ENCODE measurements around the gene PRSS21.

PRSS21 gene

GRCh38 chr16:2829501-2830354, 12.7 kb downstream of the PRSS21 start, which contains the start of gene ZG16B:
Gene ZG16B, plus strand, starts transcription at chr16:2830303. Its CDS starts 139 bp downstream, at chr16:2830442.
- no peak for TF ChIP-seq POLR2A (IDR thresholded peaks at IDR 0.05; ENCODE audit: low read length)
- no peak for TF ChIP-seq GATA1 (IDR thresholded peaks at IDR 0.05; ENCODE audit: low read depth, low read length)
- DNase-seq: no peak

GRCh38 chr16:2830355-2830695, 13.3 kb downstream of the PRSS21 start:
- DNase-seq: no peak

GRCh38 chr16:2831203-2831602, 14.2 kb downstream of the PRSS21 start:
- TF ChIP-seq GATA1 (IDR thresholded peaks at IDR 0.05; ENCODE audit: low read depth, low read length): no peak
- TF ChIP-seq POLR2A (IDR thresholded peaks at IDR 0.05; ENCODE audit: low read length): no peak
- DNase-seq: no peak

More at GRCh38 chr16:2830355-2830695, 13.3 kb downstream of the PRSS21 start:
- no peak for TF ChIP-seq GATA1 (IDR thresholded peaks at IDR 0.05; ENCODE audit: low read depth, low read length)
- no peak for TF ChIP-seq POLR2A (IDR thresholded peaks at IDR 0.05; ENCODE audit: low read length)

GRCh38 chr16:2833776-2834175, 16.7 kb downstream of the PRSS21 start:
- DNase-seq: no peak
- TF ChIP-seq GATA1 (IDR thresholded peaks at IDR 0.05; ENCODE audit: low read depth, low read length) (no peak), POLR2A (IDR thresholded peaks at IDR 0.05; ENCODE audit: low read length) (no peak)

GRCh38 chr16:2834968-2835367, 17.9 kb downstream of the PRSS21 start:
- no peak for TF ChIP-seq GATA1 (IDR thresholded peaks at IDR 0.05; ENCODE audit: low read depth, low read length)
- TF ChIP-seq POLR2A (IDR thresholded peaks at IDR 0.05; ENCODE audit: low read length): no peak
- no peak for DNase-seq

GRCh38 chr16:2835638-2836493, 18.8 kb downstream of the PRSS21 start:
- no peak for DNase-seq
- TF ChIP-seq POLR2A (IDR thresholded peaks at IDR 0.05; ENCODE audit: low read length) (no peak), GATA1 (IDR thresholded peaks at IDR 0.05; ENCODE audit: low read depth, low read length) (no peak)

GRCh38 chr16:2836646-2837508, 19.8 kb downstream of the PRSS21 start:
- TF ChIP-seq GATA1 (IDR thresholded peaks at IDR 0.05; ENCODE audit: low read depth, low read length) (no peak), POLR2A (IDR thresholded peaks at IDR 0.05; ENCODE audit: low read length) (no peak)
- no peak for DNase-seq

- TF ChIP-seq POLR2A (IDR thresholded peaks at IDR 0.05; ENCODE audit: low read length) (no peak), GATA1 (IDR thresholded peaks at IDR 0.05; ENCODE audit: low read depth, low read length) (no peak)
- peak; percentile 59 to 66 for DNase-seq
Measured at GRCh38 chr16:2838928-2839327, 21.9 kb downstream of the PRSS21 start.

GRCh38 chr16:2839650-2840450, 22.8 kb downstream of the PRSS21 start:
- DNase-seq: no peak
- no peak for TF ChIP-seq POLR2A (IDR thresholded peaks at IDR 0.05; ENCODE audit: low read length)
- TF ChIP-seq GATA1 (IDR thresholded peaks at IDR 0.05; ENCODE audit: low read depth, low read length): no peak

- TF ChIP-seq GATA1 (IDR thresholded peaks at IDR 0.05; ENCODE audit: low read depth, low read length) (no peak), POLR2A (IDR thresholded peaks at IDR 0.05; ENCODE audit: low read length) (no peak)
- no peak for DNase-seq
Measured at GRCh38 chr16:2840914-2841313, 23.9 kb downstream of the PRSS21 start.

GRCh38 chr16:2841606-2842339, 24.7 kb downstream of the PRSS21 start:
- TF ChIP-seq GATA1 (IDR thresholded peaks at IDR 0.05; ENCODE audit: low read depth, low read length) (no peak), POLR2A (IDR thresholded peaks at IDR 0.05; ENCODE audit: low read length) (no peak)
- no peak for DNase-seq

- peak; percentile 59 to 74 for DNase-seq
- TF ChIP-seq GATA1 (IDR thresholded peaks at IDR 0.05; ENCODE audit: low read depth, low read length) (no peak), POLR2A (IDR thresholded peaks at IDR 0.05; ENCODE audit: low read length) (no peak)
Measured at GRCh38 chr16:2842340-2843000, 25.4 kb downstream of the PRSS21 start.
